Esophagus muscularis mucosa (tissue), 3 donors: ENCODE results near the gene ELFN1.

Source experiments
- POLR2A ChIP-seq: fragments of 450-650 bp; IDR thresholded peaks from one replicate; pipeline ENCODE4 v1.6.1; 2017; ENCODE audit warnings: antibody characterized with exemption, moderate library complexity, mild to moderate bottlenecking, low read depth
- POLR2AphosphoS5 ChIP-seq, 2 donors: sonication (generic); formaldehyde crosslinking; IDR thresholded peaks; one replicate each; pipeline ENCODE4 v1.6.1; 2017; ENCODE audit warnings: antibody characterized with exemption in 2 of 2
- TF ChIP-seq, protein P1 (sequence below), 3 experiments: fragments of 200-600 bp in 2 of 3; fragments of 450-650 bp in 1 of 3; sonication (generic) in 2 of 3; IDR thresholded peaks; one replicate each; pipeline ENCODE4 v1.5.1; 2017 to 2019; ENCODE audit warnings: antibody characterized with exemption in 3 of 3, mild to moderate bottlenecking in 2 of 3, moderate library complexity in 1 of 3

DNA sequence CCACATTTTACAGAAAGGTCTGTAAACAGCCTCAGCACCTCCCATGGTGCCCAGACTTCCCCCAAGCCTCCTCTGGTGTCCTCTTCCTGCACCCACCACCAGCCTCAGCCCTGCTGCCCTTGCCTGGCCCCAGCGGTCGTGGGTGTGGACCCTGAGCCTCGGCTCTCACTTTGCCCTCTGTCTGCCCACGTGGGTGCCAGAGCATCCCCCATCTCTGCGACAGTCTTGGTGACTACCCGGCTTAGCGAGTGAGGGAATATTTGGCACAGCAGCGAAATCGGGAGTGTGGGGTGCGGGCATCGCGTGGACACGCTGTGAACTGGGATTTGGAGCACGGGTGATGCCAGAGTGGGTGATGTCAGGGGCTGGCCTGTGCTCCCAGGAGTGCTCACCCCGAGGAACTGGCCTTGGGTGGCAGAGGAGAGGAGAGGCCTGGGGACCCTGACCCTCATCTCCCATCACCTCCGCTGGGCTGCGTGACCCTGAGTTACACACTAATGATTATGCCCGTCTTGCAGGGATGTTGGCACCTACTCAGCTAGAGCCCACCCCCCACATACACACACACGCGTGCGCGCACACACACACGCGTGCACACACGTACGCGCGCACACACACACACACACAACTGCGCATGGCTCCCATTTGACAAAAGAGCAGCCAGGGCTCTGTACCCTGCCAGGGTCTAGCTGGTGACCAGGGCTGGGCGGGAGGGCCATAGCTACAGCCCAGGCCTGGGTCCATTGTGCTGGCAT lies 8.7 kb downstream of the ELFN1 start:
- TF ChIP-seq POLR2A (no peak), POLR2AphosphoS5 (IDR thresholded peaks at IDR 0.05) (no peak)
- TF ChIP-seq, protein P1, sequence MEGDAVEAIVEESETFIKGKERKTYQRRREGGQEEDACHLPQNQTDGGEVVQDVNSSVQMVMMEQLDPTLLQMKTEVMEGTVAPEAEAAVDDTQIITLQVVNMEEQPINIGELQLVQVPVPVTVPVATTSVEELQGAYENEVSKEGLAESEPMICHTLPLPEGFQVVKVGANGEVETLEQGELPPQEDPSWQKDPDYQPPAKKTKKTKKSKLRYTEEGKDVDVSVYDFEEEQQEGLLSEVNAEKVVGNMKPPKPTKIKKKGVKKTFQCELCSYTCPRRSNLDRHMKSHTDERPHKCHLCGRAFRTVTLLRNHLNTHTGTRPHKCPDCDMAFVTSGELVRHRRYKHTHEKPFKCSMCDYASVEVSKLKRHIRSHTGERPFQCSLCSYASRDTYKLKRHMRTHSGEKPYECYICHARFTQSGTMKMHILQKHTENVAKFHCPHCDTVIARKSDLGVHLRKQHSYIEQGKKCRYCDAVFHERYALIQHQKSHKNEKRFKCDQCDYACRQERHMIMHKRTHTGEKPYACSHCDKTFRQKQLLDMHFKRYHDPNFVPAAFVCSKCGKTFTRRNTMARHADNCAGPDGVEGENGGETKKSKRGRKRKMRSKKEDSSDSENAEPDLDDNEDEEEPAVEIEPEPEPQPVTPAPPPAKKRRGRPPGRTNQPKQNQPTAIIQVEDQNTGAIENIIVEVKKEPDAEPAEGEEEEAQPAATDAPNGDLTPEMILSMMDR (IDR thresholded peaks at IDR 0.05), result no peak
